Choroid plexus epithelial cell (primary cell): ENCODE data around the gene ST3GAL3.

Experiments used
- DNase-seq: peaks from one replicate; pipeline ENCODE4 v3.0.0-alpha.2; 2010; ENCODE audit warnings: low read depth
- H3K4me3 ChIP-seq: 2 replicates; pipeline ENCODE4 v1.5.1; 2011; ENCODE audit warnings: low read depth, mild to moderate bottlenecking, control low read depth, low read length, moderate library complexity
- CTCF ChIP-seq: conservative IDR thresholded peaks from 2 replicates; pipeline ENCODE4 v1.5.1; 2011; ENCODE audit warnings: low read depth, mild to moderate bottlenecking, control low read depth, inconsistent platforms, low read length, moderate library complexity

Gene ST3GAL3

GRCh38 chr1:43707190-43708001, at the start of gene ST3GAL3:
ST3GAL3 (plus strand) TSS chr1:43707536; CDS start chr1:43736263, 28,727 bp downstream.
- peak within 1 kb of the TSS; percentile 69 for H3K4me3 ChIP-seq

GRCh38 chr1:43659212-43660166, 47.8 kb upstream of the ST3GAL3 start:
- H3K4me3 ChIP-seq, result no peak overlapping the region
- no peak for TF ChIP-seq CTCF

More at GRCh38 chr1:43707190-43708001, at the start of gene ST3GAL3:
- no peak for TF ChIP-seq CTCF
- peak; percentile 95 for DNase-seq

GRCh38 chr1:43660355-43660754, 47.0 kb upstream of the ST3GAL3 start:
- DNase-seq, result no peak
- H3K4me3 ChIP-seq, result no peak overlapping the region
- TF ChIP-seq CTCF, result no peak

More at GRCh38 chr1:43659212-43660166, 47.8 kb upstream of the ST3GAL3 start:
- no peak for DNase-seq

- no peak overlapping the region for H3K4me3 ChIP-seq
- no peak for TF ChIP-seq CTCF
- DNase-seq, result no peak
These were observed 43.0 kb upstream of the ST3GAL3 start for GRCh38 chr1:43664369-43664768.

GRCh38 chr1:43666608-43667007, 40.7 kb upstream of the ST3GAL3 start:
- no peak for TF ChIP-seq CTCF
- no peak for DNase-seq
- no peak overlapping the region for H3K4me3 ChIP-seq

GRCh38 chr1:43668956-43669355, 38.4 kb upstream of the ST3GAL3 start:
- DNase-seq, result peak; percentile 42
- no peak for TF ChIP-seq CTCF
- H3K4me3 ChIP-seq, result no peak overlapping the region
